Stimulated activated CD8-positive, alpha-beta memory T cell treated with anti-CD3 and anti-CD28 coated beads, Interleukin-7, amount 100 ng/mL, for 1 hour (primary cell): ENCODE measurements around the gene NSDHL.
"Not testable (repeated sequence)": the region's sequence is repeated elsewhere in the genome, so short reads cannot be mapped to it uniquely, and the experiment has no call there.

Experiments
- DNase-seq, 2 donors: peaks; one replicate each; pipeline ENCODE4 v3.0.0-alpha.2; 2020; ENCODE audit warnings: low read depth in 2 of 2

The NSDHL gene

GRCh38 chrX:152830312-152831305, at the start of gene NSDHL, which contains the start of gene CETN2:
TSS of gene NSDHL (plus strand) at chrX:152831063. CDS start at chrX:152846325, 15,262 bp downstream.
TSS of gene CETN2 (minus strand) at chrX:152830757. CDS start at chrX:152830710, 47 bp downstream.
- DNase-seq: peak; percentile 82 to 84

DNA sequence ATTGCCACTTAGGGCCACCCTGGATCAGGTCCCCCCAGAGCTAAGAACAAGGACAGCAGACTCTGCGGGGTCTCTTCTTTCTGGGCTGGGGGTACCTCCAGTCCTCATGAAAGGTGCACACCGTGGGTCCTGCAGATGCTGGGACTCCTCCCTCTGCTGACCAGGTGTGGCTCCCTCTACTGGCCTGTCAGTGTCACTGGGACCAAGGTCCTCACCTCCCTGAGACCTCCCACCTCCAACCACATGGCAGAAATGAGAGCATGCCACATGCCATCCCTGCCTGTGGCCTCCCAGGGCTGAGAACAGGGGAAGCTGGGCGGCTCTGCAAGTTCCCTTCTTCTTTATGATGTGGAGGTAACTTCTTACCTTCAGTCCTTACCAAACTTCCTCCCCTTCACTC, 43.8 kb upstream of the NSDHL start:
- not testable (repeated sequence) for DNase-seq

GRCh38 chrX:152798945-152799344, 31.9 kb upstream of the NSDHL start:
- DNase-seq: no peak

GRCh38 chrX:152806035-152806434, 24.8 kb upstream of the NSDHL start:
- no peak for DNase-seq

DNA sequence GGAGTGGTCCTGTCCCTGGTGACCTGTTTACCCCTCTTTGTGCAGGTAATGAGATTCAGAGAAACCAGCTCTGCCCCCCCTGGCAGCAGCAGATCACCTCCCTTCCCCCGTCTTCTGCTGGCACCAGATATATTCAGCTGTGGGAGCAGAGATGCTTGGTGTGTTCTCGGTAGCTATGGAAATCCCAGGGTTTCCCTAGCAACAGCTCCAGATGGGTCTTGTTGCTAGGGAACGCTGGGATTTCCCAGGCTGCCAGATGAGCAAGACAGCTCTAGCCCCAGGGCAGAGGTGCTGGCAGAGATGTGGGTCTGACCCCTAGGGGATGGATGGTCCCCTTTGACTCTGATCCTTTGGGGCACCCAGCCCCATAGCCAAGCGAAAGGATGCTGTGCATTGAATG, 20.5 kb upstream of the NSDHL start:
- DNase-seq: no peak

DNA sequence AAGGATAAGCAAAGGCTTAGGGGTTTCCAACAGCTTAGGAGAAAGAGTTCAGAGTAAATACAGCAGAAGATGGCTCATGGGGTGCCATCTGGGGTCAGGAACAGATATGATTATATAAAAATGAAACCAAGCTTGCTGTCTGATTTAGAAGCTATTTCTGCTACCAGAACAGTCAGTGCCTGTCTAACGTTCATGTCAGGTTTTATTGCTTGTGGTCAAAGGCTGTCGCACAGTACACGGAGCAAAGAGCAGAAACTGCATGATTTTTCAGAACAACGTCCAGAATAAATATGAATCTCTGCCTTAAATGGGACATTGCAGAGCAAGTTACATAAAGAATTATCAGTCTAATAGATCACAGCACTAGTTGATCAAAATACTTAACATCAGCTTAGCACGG, 17.7 kb upstream of the NSDHL start:
- no peak for DNase-seq

- DNase-seq: no peak
Measured at GRCh38 chrX:152814048-152814447, 16.8 kb upstream of the NSDHL start.

GRCh38 chrX:152817078-152817764, 13.6 kb upstream of the NSDHL start:
- DNase-seq: no peak

DNA sequence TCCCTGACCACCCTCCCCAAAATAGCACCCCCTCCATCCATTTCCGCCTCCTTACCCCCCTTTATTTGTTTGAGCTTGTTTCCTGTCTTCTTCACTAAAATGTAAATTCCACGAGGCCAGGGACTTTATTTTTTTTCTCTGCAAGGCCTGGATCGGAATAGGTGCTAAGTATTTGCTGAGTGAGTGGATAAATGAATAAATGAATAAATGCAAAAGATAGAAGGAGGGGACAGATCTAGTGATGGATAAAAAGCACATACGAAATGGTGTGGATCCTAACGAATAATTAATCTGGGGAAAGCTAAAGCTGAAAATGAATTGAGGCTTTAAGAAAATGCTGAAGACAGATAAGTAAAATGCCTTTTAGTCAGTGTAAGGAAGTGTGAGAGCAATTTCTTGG, 12.5 kb upstream of the NSDHL start:
- DNase-seq: no peak

DNA sequence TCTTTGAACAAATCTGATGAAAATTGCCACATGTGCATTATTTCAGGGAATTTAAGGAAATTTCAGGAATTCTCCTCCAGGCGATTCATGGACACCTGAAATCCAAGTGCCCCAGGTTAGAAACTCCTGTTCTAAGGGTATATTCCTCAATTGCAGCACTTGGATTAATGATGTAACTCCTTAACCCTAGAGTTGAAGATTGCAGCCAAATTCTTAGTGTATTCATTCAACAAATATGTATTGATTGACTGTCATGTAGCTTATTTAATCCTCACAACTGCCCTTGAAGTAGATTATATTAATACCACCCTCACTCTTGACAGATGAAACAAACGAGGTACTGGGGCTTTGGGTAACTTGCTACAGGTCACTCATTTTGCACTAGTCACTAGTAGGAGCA, 11.6 kb upstream of the NSDHL start:
- no peak for DNase-seq

DNA sequence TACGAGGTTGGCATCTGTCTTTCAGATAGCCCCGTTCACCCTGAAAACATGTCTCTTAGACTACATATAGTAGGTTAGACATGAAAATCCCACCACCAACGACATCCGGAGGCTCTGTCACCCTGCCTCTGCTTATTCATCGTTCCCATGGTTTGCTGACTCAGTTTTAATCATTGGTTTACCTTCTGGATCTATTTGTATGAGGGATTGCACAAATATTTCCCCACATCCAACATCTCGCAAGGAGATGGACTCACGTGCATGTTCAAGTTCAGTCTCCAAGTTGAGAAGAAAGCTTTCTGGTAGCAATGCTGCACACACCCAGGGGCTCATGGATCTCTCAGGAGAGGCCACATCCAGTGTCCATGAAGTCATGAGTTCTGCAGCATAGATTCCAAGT, 11.1 kb upstream of the NSDHL start:
- no peak for DNase-seq

DNA sequence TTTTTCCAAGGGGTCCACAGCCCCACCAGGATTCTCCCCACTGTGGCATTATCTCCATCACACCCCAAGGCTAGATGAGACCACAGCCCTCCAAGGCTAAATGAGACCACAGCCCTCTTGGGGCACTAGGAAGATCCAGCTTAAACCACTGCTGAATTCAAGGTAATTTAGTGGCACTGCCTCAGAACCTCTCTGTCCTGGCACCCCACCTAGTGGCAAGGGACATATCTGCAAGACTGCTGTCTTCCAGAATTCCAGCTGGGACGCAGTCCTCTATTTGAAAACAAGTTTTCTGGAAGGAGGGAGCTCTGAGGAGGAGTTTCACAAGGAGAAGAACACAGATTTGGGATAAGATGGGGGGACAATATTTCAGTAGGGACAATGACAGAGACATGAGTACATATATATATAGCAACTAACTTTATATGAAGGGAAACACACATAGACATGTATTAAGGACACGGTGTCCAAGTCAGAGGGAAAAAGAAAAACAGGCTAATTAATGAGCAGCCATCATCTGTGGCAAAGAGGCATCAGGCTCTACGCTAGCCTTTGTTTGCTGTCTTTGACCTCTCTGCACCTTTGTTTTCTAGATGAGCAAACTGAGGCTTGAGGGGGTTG, 9.6 kb upstream of the NSDHL start:
- DNase-seq: no peak

DNA sequence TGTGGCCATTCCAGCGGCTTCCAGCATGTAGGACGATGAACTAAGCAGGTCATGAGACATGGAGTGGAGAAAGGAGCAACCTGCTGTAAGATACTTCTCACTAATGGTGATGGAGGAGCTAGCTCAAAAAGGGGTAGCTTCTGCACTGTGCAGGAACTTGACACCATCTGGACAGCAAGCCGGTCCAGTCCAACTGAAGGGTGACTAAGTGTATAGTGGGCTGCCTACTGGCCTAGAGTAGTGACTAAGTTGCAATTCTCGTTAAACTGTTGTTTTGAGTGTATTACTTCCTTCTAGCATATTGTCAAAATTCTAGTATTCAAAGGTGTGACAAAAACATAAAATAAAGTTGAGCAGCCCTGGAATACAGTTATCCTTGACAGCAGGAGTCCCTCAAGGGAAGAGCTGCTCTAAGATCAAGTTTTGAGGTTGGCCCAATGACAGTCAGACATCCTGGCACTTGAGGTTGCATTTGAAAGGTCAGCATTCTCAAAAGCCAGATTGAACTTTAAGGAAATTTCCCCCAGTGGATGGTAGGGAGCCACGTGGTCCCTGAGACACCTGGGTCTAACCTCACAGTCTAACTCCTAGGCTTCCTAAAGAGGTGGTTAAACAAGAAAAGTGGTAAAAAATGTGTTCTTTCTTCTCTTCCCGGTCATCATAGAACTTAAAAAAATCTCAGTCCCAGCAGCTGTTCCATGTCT, 8.3 kb upstream of the NSDHL start:
- no peak for DNase-seq

DNA sequence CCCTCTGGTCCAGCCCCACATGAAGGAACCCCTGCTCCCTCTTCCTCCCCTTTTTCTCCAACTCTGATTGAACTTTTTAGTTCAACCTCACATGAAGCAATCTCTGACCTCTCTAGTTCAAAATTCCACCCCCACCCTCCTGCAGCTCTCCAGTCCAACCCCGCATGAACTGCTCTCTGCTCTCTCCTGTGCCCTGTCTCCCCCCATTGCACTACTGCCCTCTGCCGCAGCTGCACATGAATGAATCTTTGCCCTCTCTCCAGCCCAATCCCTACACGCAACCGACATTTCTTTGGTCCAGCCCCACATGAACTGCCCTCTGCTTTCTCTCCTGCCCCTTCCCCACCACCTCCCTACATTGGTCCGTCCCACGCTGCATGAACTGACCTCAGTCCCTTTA, 7.2 kb upstream of the NSDHL start:
- DNase-seq: no peak

- no peak for DNase-seq
Measured at GRCh38 chrX:152824841-152825374, 6.0 kb upstream of the NSDHL start.

DNA sequence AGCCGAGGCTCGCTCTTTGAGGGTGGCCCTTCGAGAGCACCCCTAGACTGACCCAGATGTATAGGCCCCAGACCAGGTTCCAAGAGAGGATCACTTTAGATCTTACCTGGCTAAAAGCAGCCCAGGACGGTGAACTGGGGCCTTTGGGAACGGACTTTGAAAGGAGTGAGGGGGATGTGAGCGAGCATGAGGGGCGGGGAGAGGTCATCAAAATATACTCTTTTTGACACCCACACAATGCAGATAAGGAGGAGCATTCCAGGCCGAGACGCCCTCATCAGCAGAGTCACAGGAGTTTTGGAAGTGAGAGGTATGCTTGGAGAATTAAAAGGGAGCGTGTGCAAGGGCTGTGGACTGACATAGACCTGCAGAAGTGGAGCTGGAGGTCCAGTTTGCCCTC, 528 bp downstream of the NSDHL start:
- no peak for DNase-seq

GRCh38 chrX:152832520-152832919, 1.7 kb downstream of the NSDHL start:
- no peak for DNase-seq

- DNase-seq: no peak
Measured at GRCh38 chrX:152833378-152833777, 2.5 kb downstream of the NSDHL start.

DNA sequence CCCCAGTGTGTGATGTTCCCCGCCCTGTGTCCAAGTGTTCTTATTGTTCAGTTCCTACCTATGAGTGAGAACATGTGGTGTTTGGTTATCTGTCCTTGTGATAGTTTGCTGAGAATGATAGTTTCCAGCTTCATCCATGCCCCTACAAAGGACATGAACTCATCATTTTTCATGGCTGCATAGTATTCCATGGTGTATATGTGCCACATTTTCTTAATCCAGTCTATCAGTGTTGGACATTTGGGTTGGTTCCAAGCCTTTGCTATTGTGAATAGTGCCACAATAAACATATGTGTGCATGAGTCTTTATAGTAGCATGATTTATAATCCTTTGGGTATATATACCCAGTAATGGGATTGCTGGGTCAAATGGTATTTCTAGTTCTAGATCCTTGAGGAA, 4.6 kb downstream of the NSDHL start:
- DNase-seq: not testable (repeated sequence)

DNA sequence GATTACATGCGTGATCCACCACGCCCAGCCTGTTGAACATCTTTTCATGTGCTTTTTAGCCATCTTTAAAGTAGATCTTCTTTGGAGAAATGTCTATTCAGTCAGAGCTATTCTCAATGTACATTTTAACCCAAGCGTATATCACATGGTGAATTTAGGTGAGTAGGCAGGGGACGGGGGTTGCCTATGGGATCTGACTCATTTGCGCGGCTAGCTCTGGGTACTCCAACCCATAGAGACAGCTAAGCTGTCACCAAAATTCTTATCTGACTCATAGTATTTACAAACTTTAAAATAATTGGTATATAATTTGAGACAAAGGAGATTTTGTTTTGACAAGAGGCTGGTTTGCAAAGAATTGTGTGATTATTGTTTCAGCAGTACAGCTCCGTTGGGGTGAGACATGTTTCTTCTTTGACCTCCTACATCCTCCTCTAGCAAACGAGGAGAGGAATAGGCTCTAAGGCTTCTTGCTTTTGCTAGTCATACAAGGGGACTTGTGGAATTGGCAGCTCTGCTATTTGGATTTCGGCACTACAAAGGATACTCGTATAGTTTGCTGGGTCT, 12.0 kb downstream of the NSDHL start:
- no peak for DNase-seq

- no peak for DNase-seq
Measured at GRCh38 chrX:152843852-152844251, 13.0 kb downstream of the NSDHL start.
